Smooth muscle cell (in vitro differentiated cells): ENCODE measurements around the gene LZTR1. TPM values are rescaled to one million over a fixed set of nuclear protein-coding genes. Genes with fewer than 3 reads are reported as not detected.
A peak's percentile ranks its signal among the peaks of the same experiment; 100 is the strongest.

ENCODE experiments used
- DNase-seq: peaks from one replicate; lab custom pipeline; 2025; ENCODE audit not compliant: unreplicated experiment; lab: John Stamatoyannopoulos, UW
- H2AFZ ChIP-seq: fragments of 200-600 bp; sonication (generic); 2 replicates; pipeline ENCODE4 v1.6.0; 2016; ENCODE audit warnings: antibody characterized with exemption, low read depth, mild to moderate bottlenecking
- H3F3A ChIP-seq: fragments of 200-600 bp; sonication (generic); 2 replicates; pipeline ENCODE4 v1.6.0; 2017; ENCODE audit warnings: antibody characterized with exemption, low read depth
- H3K27ac ChIP-seq: fragments of 200-600 bp; sonication (generic); 2 replicates; pipeline ENCODE4 v1.5.1; 2016; ENCODE audit warnings: low read depth, mild to moderate bottlenecking
- H3K27me3 ChIP-seq: fragments of 200-600 bp; sonication (generic); 2 replicates; pipeline ENCODE4 v1.6.1; 2016; ENCODE audit warnings: low read depth, mild to moderate bottlenecking
- H3K36me3 ChIP-seq: fragments of 200-600 bp; sonication (generic); 2 replicates; pipeline ENCODE4 v1.5.1; 2016; ENCODE audit warnings: low read depth
- H3K4me1 ChIP-seq: fragments of 200-600 bp; sonication (generic); 2 replicates; pipeline ENCODE4 v1.5.1; 2016; ENCODE audit warnings: low read depth
- H3K4me2 ChIP-seq: fragments of 200-600 bp; sonication (generic); 2 replicates; pipeline ENCODE4 v1.6.0; 2016; ENCODE audit warnings: mild to moderate bottlenecking
- H3K4me3 ChIP-seq: fragments of 200-600 bp; sonication (generic); 2 replicates; pipeline ENCODE4 v1.5.1; 2016; ENCODE audit warnings: mild to moderate bottlenecking
- H3K79me2 ChIP-seq: fragments of 200-600 bp; sonication (generic); 2 replicates; pipeline ENCODE4 v1.6.0; 2016; ENCODE audit warnings: low read depth, mild to moderate bottlenecking
- H3K9ac ChIP-seq: fragments of 200-600 bp; sonication (generic); 2 replicates; pipeline ENCODE4 v1.6.0; 2016; ENCODE audit warnings: low read depth
- H3K9me3 ChIP-seq: fragments of 200-600 bp; sonication (generic); replicated peaks from 2 replicates; pipeline ENCODE4 v1.5.1; 2016; ENCODE audit warnings: low read depth
- H4K20me1 ChIP-seq: fragments of 200-600 bp; sonication (generic); 2 replicates; pipeline ENCODE4 v1.6.0; 2016; ENCODE audit warnings: low read depth
- CTCF ChIP-seq: fragments of 200-600 bp; sonication (generic); IDR thresholded peaks from 2 replicates; pipeline ENCODE4 v1.5.1; 2017; ENCODE audit warnings: borderline replicate concordance, mild to moderate bottlenecking, antibody characterized with exemption; ENCODE audit not compliant: insufficient read depth, poor library complexity, severe bottlenecking
- WGBS: methylation state at CpG from one replicate; pipeline ENCODE4 v1.1.7; 2016; ENCODE audit warnings: low lambda C conversion rate; 5-methylcytosine and 5-hydroxymethylcytosine counted together
- polyA plus RNA-seq: library from polyadenylated mRNA; unstranded; fragments of >200 nt; fragmentation: Nextera tagmentation; extraction: Ambion mirVana; gene quantifications from 2 replicates; pipeline ENCODE4 v1.2.1, GENCODE V29; 2016
- total RNA-seq: library from RNA; depleted of rRNA; stranded (reverse); fragments of >200 nt; gene quantifications from 2 replicates; pipeline ENCODE4 v1.2.3, GENCODE V29; 2014

LZTR1 gene
- total and polyA plus RNA-seq, 2 experiments from 2014 or later = 34.2 to 43.9 TPM

- WGBS = 86% methylated on average over 10 of the region's 10 CpGs
- peaks cover 45% of the 10 kb centered on the region for H3K79me2 ChIP-seq
These were observed 30.8 kb upstream of the LZTR1 start for GRCh38 chr22:20951151-20951931.

GRCh38 chr22:20951932-20952380 lies 30.1 kb upstream of the LZTR1 start:
- H3K79me2 ChIP-seq = peaks cover 39% of the 10 kb centered on the region
- no peak overlapping the region for H3K4me2 ChIP-seq
- DNase-seq = no peak
- TF ChIP-seq CTCF = no peak
- H3K4me3 ChIP-seq = no peak overlapping the region
- H3F3A ChIP-seq = peaks cover 20% of the 10 kb centered on the region
- H3K36me3 ChIP-seq = no peaks in the 10 kb centered on the region
- H3K27me3 ChIP-seq = no peaks in the 10 kb centered on the region
- no peak overlapping the region for H2AFZ ChIP-seq
- 95% methylated on average over 8 of the region's 8 CpGs for WGBS
- no peaks in the 10 kb centered on the region for H3K4me1 ChIP-seq
- no peak overlapping the region for H3K9ac ChIP-seq
- H3K9me3 ChIP-seq = no peaks in the 10 kb centered on the region
- H3K27ac ChIP-seq = peak overlapping the region; percentile 19
- H4K20me1 ChIP-seq = peaks cover 89% of the 10 kb centered on the region

More at GRCh38 chr22:20951151-20951931, 30.8 kb upstream of the LZTR1 start:
- Histone ChIP-seq H3K4me2 (no peak overlapping the region), H3K27ac (peak overlapping the region; percentile 52), H3K4me3 (no peak overlapping the region), H3K4me1 (no peaks in the 10 kb centered on the region), H4K20me1 (peaks cover 91% of the 10 kb centered on the region), H3K36me3 (no peaks in the 10 kb centered on the region), H3K27me3 (no peaks in the 10 kb centered on the region), H3K9me3 (no peaks in the 10 kb centered on the region), H3F3A (peaks cover 20% of the 10 kb centered on the region), H2AFZ (no peak overlapping the region), H3K9ac (no peak overlapping the region)
- TF ChIP-seq CTCF = no peak
- DNase-seq = no peak

GRCh38 chr22:20952544-20953341 lies 29.4 kb upstream of the LZTR1 start:
- 96% methylated on average over 13 of the region's 13 CpGs for WGBS
- no peak for DNase-seq
- H4K20me1 ChIP-seq = peaks cover 81% of the 10 kb centered on the region
- no peak overlapping the region for H2AFZ ChIP-seq
- H3K27me3 ChIP-seq = no peaks in the 10 kb centered on the region
- H3K4me2 ChIP-seq = no peak overlapping the region
- no peak overlapping the region for H3K4me3 ChIP-seq
- H3F3A ChIP-seq = peaks cover 20% of the 10 kb centered on the region
- no peaks in the 10 kb centered on the region for H3K9me3 ChIP-seq
- peak overlapping the region; percentile 19 for H3K27ac ChIP-seq
- H3K79me2 ChIP-seq = peaks cover 31% of the 10 kb centered on the region
- H3K36me3 ChIP-seq = no peaks in the 10 kb centered on the region
- TF ChIP-seq CTCF = no peak
- H3K9ac ChIP-seq = no peak overlapping the region
- peaks cover under 1% of the 10 kb centered on the region for H3K4me1 ChIP-seq
